ENCODE measurements around the gene PDIK1L.

The PDIK1L gene

DNA sequence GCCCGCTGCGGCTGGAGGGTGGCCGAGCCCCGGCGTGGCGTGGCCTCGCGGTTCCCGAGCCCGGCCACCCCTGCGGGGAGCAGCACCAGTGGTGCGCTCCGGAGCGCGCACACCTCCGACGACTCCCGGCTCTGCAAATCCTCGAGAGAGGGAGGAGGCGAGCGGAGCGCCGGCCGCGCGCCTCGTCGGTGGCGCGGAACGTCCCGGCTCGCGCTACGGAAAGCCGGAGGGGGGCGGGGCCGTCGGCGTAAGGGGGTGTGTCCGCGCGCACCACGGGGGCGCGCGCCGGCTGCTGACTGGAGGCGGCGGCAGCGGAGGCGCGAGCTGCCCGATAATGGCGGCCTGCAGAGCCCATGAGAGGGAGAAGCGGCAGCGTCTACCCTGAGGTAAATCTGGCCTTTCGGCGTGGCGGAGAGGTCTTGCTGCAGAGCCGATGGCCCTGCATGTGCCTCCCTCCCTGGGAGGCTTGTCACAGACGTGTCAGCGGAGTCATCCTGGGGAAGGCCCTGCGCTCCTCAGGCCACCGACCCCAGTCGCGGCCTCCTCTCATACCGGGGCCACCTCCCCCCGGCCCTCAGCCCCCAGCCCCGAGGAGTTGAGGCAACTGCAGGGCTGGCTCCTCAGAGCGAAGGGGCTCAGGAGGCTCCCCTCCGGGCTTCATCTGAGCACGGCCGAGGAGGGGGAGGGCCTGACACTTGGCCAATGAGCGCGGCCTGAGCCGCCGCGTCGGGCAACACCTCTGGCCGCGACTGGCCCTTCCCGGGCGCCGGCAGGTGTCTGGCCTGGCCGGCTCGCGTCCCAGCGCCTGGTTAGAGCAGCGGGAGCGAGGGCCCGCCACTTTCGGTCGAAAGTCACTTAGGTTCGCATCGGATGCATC lies at the start of gene PDIK1L:
TSS of gene PDIK1L (plus strand) at position 295 of the 877 bp plus-strand sequence. CDS start 2,485 bp downstream, outside the sequence.
- peak; percentile 94 for DNase-seq

DNA sequence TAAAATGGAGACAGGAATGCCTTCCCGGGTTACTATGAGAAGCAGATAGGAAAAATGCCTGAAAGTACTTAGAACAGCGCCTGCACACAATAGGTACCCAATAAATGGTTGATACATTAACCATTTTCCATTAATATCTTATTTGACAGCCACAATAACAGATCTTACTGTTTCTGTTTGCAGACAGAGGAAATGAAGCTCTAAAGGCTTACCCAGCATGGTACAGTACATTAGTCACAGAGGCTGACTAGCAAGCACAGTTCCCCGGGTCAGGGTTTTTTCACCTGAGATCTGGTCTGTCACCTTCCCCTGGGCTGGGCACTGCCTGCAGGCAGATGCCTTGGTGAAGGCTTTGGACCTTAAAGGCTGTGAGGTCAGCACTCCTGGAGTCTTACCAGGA lies 47.1 kb upstream of the PDIK1L start:
- DNase-seq: no peak

- no peak for DNase-seq
Measured at GRCh38 chr1:26066160-26066559, 45.5 kb upstream of the PDIK1L start.

GRCh38 chr1:26066857-26067256 lies 44.8 kb upstream of the PDIK1L start:
- DNase-seq: no peak

GRCh38 chr1:26067432-26067911 lies 44.2 kb upstream of the PDIK1L start, which contains the start of gene TRIM63:
TSS of gene TRIM63 (minus strand) at chr1:26067630. CDS start at chr1:26067494, 136 bp downstream.
- DNase-seq: no peak

- no peak for DNase-seq
Measured at GRCh38 chr1:26069941-26070295, 41.7 kb upstream of the PDIK1L start.

DNA sequence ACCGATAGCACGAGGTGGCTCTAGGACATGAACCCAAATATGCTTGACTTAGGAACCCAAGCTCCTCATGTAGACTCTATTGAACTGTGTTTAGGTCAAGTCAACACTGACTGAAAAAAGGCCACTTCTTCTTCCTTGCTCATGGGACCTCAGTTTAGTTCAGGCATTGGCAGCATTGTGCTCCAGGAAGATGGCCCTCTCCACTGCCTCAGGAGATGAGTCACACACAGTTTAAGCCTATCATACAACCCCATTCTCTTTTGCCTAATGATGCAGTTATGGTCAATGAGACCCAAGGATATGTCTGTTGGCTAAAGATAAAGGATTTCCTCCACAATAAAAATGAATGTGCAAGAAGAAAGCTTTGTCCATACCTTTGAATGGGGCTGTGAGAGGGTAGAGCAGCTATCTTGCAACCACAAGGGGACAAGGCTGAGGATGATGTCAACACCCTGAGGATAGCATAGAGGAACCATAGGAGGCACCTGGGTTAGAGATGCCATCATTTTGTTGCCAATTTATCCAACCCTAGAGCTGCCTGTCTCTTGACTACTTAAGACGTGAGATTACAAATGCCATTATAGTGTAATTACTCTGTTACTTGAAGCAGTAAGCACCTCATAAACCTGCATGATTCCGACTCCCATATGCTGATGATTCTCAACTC lies 41.2 kb upstream of the PDIK1L start:
- DNase-seq: no peak

GRCh38 chr1:26070963-26071342 lies 40.7 kb upstream of the PDIK1L start:
- DNase-seq: no peak

GRCh38 chr1:26072305-26072704 lies 39.3 kb upstream of the PDIK1L start:
- DNase-seq: no peak

GRCh38 chr1:26075421-26076144 lies 36.0 kb upstream of the PDIK1L start:
- no peak for DNase-seq

DNA sequence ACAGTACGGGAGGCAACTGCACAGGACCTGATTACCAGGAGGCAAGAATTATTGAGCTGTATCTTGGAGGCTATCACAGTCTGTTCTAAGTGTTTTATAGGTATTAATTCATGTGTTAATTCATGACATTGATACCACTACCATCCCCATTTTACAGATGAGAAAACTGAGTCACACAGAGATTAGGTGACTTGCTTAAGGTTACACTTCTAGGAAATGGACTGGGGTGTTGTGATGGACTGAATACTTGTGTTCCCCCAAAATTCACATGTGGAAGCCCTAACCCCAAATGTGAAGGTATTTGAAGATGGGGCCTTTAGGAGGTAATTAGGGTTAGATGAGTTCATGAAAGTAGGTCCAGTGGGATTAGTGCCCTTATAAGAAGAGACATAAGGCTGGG lies 34.1 kb upstream of the PDIK1L start:
- no peak for DNase-seq

DNA sequence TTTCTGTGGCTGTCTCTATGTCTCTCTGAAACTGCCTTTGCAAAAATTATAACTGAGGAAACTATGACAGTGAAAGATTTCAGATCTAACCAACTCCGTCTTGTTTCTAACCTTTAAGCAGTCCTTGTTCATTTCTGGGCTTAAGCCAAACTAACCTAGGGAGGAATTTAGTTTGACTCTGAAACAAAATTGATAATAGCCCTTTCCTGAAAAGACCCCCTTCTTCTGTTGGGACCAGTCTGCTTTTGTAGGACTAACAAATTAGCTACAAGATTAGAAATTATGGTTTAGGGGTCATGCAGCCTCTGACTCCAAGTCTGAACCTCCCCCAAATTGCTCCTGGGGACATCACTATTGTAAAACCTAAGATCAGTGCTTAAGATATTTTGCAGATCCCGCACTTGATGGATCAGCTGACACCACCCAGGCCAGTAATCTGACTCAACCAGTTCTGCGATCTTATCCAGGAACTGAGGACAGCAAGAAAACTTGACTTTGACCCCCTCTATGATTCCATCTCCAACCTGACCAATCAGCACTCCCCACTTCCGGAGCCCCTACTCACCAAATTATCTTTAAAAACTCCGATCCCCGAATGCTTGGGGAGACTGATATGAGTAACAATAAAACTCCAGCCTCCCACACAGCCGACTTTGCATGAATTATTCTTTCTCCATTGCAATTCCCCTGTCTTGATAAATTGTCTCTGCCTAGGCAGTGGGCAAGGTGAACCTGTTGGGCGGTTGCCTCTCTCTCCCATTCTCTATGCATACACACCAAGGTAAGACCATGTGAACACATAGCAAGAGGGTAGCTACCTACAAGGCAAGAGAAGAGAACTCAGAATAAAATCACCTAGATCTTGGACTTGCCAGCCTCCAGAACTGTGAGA lies 33.1 kb upstream of the PDIK1L start:
- DNase-seq: no peak

DNA sequence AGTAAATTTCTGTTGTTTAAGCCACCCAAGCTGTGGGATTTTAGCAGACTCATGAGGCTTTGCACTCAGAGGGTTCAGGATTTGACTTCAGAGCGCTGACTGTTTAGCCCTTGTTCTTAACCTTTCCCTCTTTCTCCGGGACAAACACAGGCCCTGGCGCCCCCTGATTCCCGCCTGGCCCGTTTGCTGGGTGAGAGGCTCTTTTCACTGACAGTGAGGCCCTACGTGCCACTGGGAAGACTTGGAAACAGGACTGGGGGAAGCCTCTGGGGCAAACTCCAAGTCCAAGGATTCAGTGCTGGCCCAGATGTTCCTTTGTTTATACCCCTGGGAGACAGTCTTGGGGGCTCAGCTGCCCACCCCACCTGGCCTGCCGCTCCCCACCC lies 32.5 kb upstream of the PDIK1L start:
- no peak for DNase-seq

DNA sequence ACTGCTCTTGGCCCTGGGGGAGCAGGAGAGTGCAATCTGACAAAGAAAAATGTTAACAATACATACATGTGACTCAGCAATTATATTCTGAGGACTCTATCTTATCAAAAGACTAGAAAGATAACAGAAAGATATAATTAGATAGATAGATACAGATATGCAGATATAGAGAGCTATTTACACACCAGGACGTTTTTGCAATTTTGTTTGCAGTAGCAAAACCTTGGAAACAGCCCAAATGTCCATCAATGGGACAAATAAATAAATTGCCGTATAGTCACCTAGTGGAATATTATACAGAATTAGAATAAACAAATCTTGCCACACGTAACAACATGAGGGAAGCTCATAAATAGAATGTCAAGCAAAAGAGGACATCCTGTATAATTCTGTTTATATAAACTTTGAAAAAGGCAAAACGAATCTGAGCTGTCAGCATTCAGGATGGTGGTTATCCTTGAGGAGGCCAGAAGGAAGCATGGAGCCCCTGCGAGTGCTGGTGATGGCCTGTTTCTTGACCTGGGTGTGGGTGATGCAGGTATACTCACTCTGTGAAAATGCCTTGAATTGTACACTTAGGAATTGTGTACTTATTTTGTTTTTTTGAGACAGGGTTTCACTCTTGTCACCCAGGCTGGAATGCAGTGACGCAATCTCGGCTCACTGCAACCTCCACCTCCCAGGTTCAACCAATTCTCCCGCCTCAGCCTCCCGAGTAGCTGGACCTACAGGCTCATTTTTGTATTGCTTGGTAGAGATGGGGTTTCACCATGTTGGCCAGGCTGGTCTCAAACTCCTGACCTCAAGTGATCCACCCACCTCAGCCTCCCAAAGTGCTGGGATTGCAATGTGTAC lies 31.4 kb upstream of the PDIK1L start:
- DNase-seq: no peak

- DNase-seq: no peak
Measured at GRCh38 chr1:26081267-26082019, 30.2 kb upstream of the PDIK1L start.

DNA sequence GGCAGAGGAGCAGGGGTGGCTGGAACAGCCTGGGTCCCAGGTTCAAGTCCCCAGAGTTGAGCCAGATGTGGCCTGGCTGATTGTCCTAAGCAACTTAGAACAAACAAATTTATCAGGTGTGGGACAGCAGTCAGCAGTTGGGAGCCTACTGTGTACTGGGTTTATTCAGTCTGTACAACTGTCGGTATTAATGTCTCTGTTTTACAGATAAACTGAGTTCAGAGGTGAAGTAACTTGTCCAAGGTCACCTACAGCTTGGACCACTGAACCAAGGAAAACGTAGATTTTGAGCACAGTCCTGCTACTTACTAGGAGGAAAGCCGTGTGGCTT lies 29.6 kb upstream of the PDIK1L start:
- no peak for DNase-seq

- DNase-seq: no peak
Measured at GRCh38 chr1:26083208-26083607, 28.4 kb upstream of the PDIK1L start.

DNA sequence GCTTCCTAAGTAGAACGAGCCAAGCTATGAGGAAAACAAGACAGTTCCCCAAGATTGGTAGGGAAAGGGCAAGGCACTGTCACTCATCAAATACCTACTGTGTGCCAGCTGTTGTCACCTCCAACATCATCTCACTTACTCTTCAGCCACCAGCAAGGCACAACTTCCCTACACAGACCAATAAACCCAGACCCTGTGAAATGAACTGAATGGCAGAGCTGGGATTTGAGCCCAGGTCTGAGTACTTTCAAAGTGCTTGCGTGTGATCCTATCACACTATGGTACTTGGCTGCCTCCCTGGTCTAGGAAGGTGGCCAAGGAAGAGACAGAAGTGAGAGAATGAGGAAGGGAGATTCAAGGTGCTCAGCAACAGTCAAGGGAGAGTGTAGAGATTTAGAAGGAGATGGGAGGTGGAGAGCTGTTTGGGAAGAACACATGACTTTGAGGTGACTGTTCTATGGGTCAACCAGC lies 27.5 kb upstream of the PDIK1L start:
- no peak for DNase-seq

- DNase-seq: no peak
Measured at GRCh38 chr1:26084844-26085243, 26.8 kb upstream of the PDIK1L start.

DNA sequence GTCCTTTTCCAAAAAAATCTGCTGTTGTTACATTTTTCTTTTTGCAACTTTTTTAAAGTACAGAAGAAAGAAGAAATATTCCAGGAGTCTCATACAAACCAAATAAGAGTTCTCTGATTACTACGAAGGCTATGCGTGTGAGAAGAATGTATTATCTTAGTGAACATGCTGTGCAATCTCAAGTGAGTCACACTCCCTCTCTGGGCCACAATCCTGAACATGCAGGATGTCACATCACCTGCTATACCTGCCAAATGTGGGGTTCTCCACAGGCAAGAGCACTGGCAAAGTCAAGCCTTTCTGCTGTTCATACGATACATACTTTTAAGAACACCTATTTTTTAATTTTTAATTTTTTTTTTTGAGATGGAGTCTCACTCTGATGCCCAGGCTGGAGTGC lies 22.5 kb upstream of the PDIK1L start:
- no peak for DNase-seq

DNA sequence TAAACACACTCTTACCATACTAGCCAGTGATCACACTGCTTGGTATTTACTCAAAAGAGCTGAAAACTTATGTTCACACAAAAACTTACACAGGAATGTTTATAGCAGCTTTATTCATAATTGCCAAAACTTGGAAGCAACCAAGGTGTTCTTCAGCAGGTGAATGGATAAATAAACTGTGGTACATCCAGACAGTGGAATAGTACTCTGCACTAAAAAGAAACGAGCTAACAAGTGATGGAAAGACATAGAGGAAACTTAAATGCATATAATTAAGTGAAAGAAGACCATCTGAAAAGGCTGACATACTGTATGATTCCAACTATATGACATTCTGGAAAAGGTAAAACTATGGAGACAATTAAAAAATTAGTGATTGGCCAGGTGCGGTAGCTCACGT lies 20.7 kb upstream of the PDIK1L start:
- no peak for DNase-seq
